H9 (cell line): ENCODE measurements around the gene HM13. TPM values are rescaled to one million over a fixed set of nuclear protein-coding genes. Genes with fewer than 3 reads are reported as not detected.

ENCODE experiments used
- DNase-seq: peaks from one replicate; pipeline ENCODE4 v3.0.0-alpha.2; 2017
- H2AFZ ChIP-seq: one replicate; pipeline ENCODE4 v1.6.1; 2013; ENCODE audit warnings: mild to moderate bottlenecking, low read length, control low read depth, moderate library complexity
- H2AK5ac ChIP-seq: 2 replicates; pipeline ENCODE4 v1.6.1; 2013; ENCODE audit warnings: low read length, control low read depth, mixed read lengths; ENCODE audit not compliant: insufficient read length
- H2BK120ac ChIP-seq: one replicate; pipeline ENCODE4 v1.6.1; 2013; ENCODE audit warnings: low read depth, mild to moderate bottlenecking, low read length, control low read depth, inconsistent platforms; ENCODE audit not compliant: poor library complexity, severe bottlenecking
- H2BK12ac ChIP-seq: 2 replicates; pipeline ENCODE4 v1.6.1; 2013; ENCODE audit warnings: low read length, control low read depth, mixed read lengths, low read depth; ENCODE audit not compliant: insufficient read length
- H2BK15ac ChIP-seq: 2 replicates; pipeline ENCODE4 v1.6.1; 2013; ENCODE audit warnings: low read depth, low read length, control low read depth
- H2BK20ac ChIP-seq: one replicate; pipeline ENCODE4 v1.6.1; 2013; ENCODE audit warnings: low read depth, mild to moderate bottlenecking, low read length, control low read depth, inconsistent platforms; ENCODE audit not compliant: poor library complexity, severe bottlenecking
- H2BK5ac ChIP-seq: 2 replicates; pipeline ENCODE4 v1.6.1; 2013; ENCODE audit warnings: low read length, control low read depth, mixed read lengths; ENCODE audit not compliant: insufficient read length
- H3K14ac ChIP-seq: 2 replicates; pipeline ENCODE4 v1.6.1; 2013; ENCODE audit warnings: low read length, control low read depth; ENCODE audit not compliant: insufficient read depth
- H3K18ac ChIP-seq: 2 replicates; pipeline ENCODE4 v1.6.1; 2013; ENCODE audit warnings: low read depth, mild to moderate bottlenecking, mixed read lengths, low read length, control low read depth; ENCODE audit not compliant: insufficient read length
- H3K23ac ChIP-seq: 2 replicates; pipeline ENCODE4 v1.6.1; 2013; ENCODE audit warnings: low read length, control low read depth, mixed read lengths, low read depth; ENCODE audit not compliant: insufficient read length
- H3K23me2 ChIP-seq: 2 replicates; pipeline ENCODE4 v1.6.1; 2013; ENCODE audit warnings: low read depth, mild to moderate bottlenecking, mixed read lengths, low read length, control low read depth; ENCODE audit not compliant: insufficient read length, poor library complexity, severe bottlenecking
- H3K27ac ChIP-seq: 2 replicates; pipeline ENCODE4 v1.5.1; 2013; ENCODE audit warnings: low read length, control low read depth, mixed read lengths, low read depth; ENCODE audit not compliant: insufficient read length
- H3K27me3 ChIP-seq: 2 replicates; pipeline ENCODE4 v1.6.1; 2013; ENCODE audit warnings: low read length, control low read depth, inconsistent platforms; ENCODE audit not compliant: insufficient read depth
- H3K4ac ChIP-seq: 2 replicates; pipeline ENCODE4 v1.6.1; 2013; ENCODE audit warnings: low read depth, mild to moderate bottlenecking, control low read depth, inconsistent platforms, low read length, moderate library complexity
- H3K4me1 ChIP-seq: 2 replicates; pipeline ENCODE4 v1.6.1; 2013; ENCODE audit warnings: low read length, control low read depth, inconsistent platforms; ENCODE audit not compliant: insufficient read depth
- H3K4me2 ChIP-seq: 2 replicates; pipeline ENCODE4 v1.6.1; 2013; ENCODE audit warnings: low read length, control low read depth, mixed read lengths; ENCODE audit not compliant: insufficient read length, insufficient read depth
- H3K56ac ChIP-seq: 2 replicates; pipeline ENCODE4 v1.6.1; 2013; ENCODE audit warnings: low read depth, mild to moderate bottlenecking, mixed read lengths, low read length, control low read depth; ENCODE audit not compliant: insufficient read length
- H3K79me1 ChIP-seq: 2 replicates; pipeline ENCODE4 v1.6.1; 2013; ENCODE audit warnings: low read depth, mild to moderate bottlenecking, moderate library complexity, low read length, control low read depth, inconsistent platforms; ENCODE audit not compliant: insufficient read depth, poor library complexity, severe bottlenecking
- H3K79me2 ChIP-seq: 2 replicates; pipeline ENCODE4 v1.6.1; 2013; ENCODE audit warnings: low read length, control low read depth, inconsistent platforms; ENCODE audit not compliant: insufficient read depth
- H3K9ac ChIP-seq: 2 replicates; pipeline ENCODE4 v1.6.1; 2013; ENCODE audit warnings: low read length, control low read depth, mixed read lengths; ENCODE audit not compliant: insufficient read length; ENCODE audit errors: extremely low read depth
- H3K9me3 ChIP-seq: one replicate; pipeline ENCODE4 v1.6.1; 2013; ENCODE audit warnings: low read depth, low read length, inconsistent platforms; ENCODE audit not compliant: control insufficient read depth
- H3T11ph ChIP-seq: one replicate; pipeline ENCODE4 v1.6.1; 2013; ENCODE audit warnings: mild to moderate bottlenecking, low read length, control low read depth, inconsistent platforms
- H4K20me1 ChIP-seq: one replicate; pipeline ENCODE4 v1.6.1; 2013; ENCODE audit not compliant: control insufficient read depth, insufficient read length, insufficient read depth
- H4K5ac ChIP-seq: 2 replicates; pipeline ENCODE4 v1.6.1; 2013; ENCODE audit warnings: low read depth, mild to moderate bottlenecking, mixed read lengths, low read length, control low read depth; ENCODE audit not compliant: insufficient read length
- H4K8ac ChIP-seq: replicated peaks from 2 replicates; pipeline ENCODE4 v1.6.1; 2013; ENCODE audit warnings: low read length, control low read depth, mixed read lengths, low read depth; ENCODE audit not compliant: insufficient read length
- H4K91ac ChIP-seq: 2 replicates; pipeline ENCODE4 v1.6.1; 2013; ENCODE audit warnings: low read depth, mild to moderate bottlenecking, moderate library complexity, mixed read lengths, low read length, control low read depth; ENCODE audit not compliant: insufficient read length
- H3K27ac Mint-ChIP-seq, 3 experiments: 2 replicates in 2 of 3; 3 replicates in 1 of 3; pipeline ENCODE4 v1.8.0; 2020 to 2021; ENCODE audit warnings: mixed read lengths in 3 of 3, mild to moderate bottlenecking in 1 of 3, moderate library complexity in 1 of 3
- H3K27me3 Mint-ChIP-seq: 2 replicates; pipeline ENCODE4 v1.8.0; 2021; ENCODE audit warnings: low read depth, mild to moderate bottlenecking, moderate library complexity, mixed read lengths
- H3K36me3 Mint-ChIP-seq, 3 experiments: 2 replicates in 2 of 3; 3 replicates in 1 of 3; pipeline ENCODE4 v1.8.0; 2020 to 2021; ENCODE audit warnings: low read depth in 3 of 3, mixed read lengths in 3 of 3; ENCODE audit not compliant: insufficient read depth in 1 of 3
- H3K4me1 Mint-ChIP-seq, 2 experiments: 2 replicates each; pipeline ENCODE4 v1.8.0; 2020; ENCODE audit warnings: mixed read lengths in 2 of 2
- H3K4me3 Mint-ChIP-seq, 2 experiments: 2 replicates in 1 of 2; 3 replicates in 1 of 2; pipeline ENCODE4 v1.8.0; 2020 to 2021; ENCODE audit warnings: mild to moderate bottlenecking in 2 of 2, mixed read lengths in 2 of 2, moderate library complexity in 1 of 2
- H3K9me3 Mint-ChIP-seq, 2 experiments: 2 replicates in 1 of 2; 3 replicates in 1 of 2; pipeline ENCODE4 v1.8.0; 2020; ENCODE audit warnings: mild to moderate bottlenecking in 2 of 2, mixed read lengths in 2 of 2, moderate library complexity in 1 of 2
- WGBS: extraction: QIAGEN DNeasy Blood & Tissue Kit; methylation state at CpG from one replicate; pipeline ENCODE4 v1.1.7; 2013; ENCODE audit warnings: missing lambda C conversion rate, low lambda C conversion rate, mixed read lengths; ENCODE audit not compliant: insufficient read length; ENCODE audit errors: extremely low coverage; 5-methylcytosine and 5-hydroxymethylcytosine counted together
- total RNA-seq: library from RNA; stranded (reverse); gene quantifications from 2 replicates; pipeline ENCODE4 v1.2.1, GENCODE V29; 2021
- TF ChIP-seq, protein P1 (sequence below): fragments of 200-600 bp; sonication (generic); conservative IDR thresholded peaks from 3 replicates; pipeline ENCODE4 v1.8.0; 2021; ENCODE audit warnings: antibody characterized with exemption, mild to moderate bottlenecking

The HM13 gene
- total RNA-seq, 1 experiment from 2014 or later = 169 TPM

DNA sequence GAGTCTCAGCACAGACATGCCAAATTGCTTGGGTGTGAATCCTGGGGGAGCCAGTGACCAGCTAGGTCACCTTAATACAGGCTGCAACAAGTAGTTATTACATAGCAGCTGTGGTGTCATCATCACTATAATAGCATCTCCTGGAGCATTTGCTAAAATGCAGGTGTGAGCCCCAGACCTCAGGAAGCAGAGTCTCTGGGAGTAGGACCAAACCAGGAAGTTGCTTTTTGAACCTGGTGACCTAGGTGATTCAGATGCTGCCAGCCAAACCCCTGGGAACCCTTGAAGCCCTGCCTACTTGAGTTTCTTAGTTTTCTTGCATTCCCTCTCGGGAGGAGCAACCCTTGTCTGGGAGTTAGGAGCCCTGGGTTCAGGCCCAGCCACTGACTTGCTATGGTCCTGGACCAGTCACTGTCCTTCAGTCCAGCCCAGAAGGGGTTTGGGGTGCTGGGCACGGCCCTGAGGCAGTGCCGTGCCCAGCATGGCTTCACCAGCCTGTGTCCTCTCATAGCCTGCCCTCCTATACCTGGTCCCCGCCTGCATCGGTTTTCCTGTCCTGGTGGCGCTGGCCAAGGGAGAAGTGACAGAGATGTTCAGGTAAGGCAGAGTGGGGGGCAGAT is 51.6 kb downstream of the HM13 start:
- no peak overlapping the region for H4K5ac ChIP-seq
- WGBS = no CpG with 5 or more reads among the region's 6 CpGs
- no peaks in the 10 kb centered on the region for H3K79me1 ChIP-seq
- Mint-ChIP-seq H3K4me1 (peaks cover 32 to 48% of the 10 kb centered on the region in 2 experiments), H3K36me3 (peaks cover 25 to 83% (median 29%) of the 10 kb centered on the region in 3 experiments), H3K27me3 (no peaks in the 10 kb centered on the region), H3K4me3 (no peak overlapping the region), H3K9me3 (no peaks in the 10 kb centered on the region), H3K27ac (0 out of 7 replicates have a peak overlapping the region, but pooled peaks of 1 of the 3 experiments have one; percentile 34)
- H2BK20ac ChIP-seq = no peak overlapping the region
- H2BK120ac ChIP-seq = no peak overlapping the region
- H3T11ph ChIP-seq = no peak overlapping the region
- no peak overlapping the region for H3K4me2 ChIP-seq
- H2AK5ac ChIP-seq = no peak overlapping the region
- no peak overlapping the region for H3K4ac ChIP-seq
- H2BK15ac ChIP-seq = no peak overlapping the region
- no peak overlapping the region for H4K8ac ChIP-seq
- no peaks in the 10 kb centered on the region for H4K20me1 ChIP-seq
- H3K9ac ChIP-seq = no peak overlapping the region
- no peak overlapping the region for H2BK5ac ChIP-seq
- no peak for DNase-seq
- H3K23me2 ChIP-seq = no peaks in the 10 kb centered on the region
- no peak overlapping the region for H2AFZ ChIP-seq
- H3K27me3 ChIP-seq = no peaks in the 10 kb centered on the region
- H3K18ac ChIP-seq = no peak overlapping the region
- H2BK12ac ChIP-seq = no peak overlapping the region
- H3K9me3 ChIP-seq = no peaks in the 10 kb centered on the region
- no peaks in the 10 kb centered on the region for H3K79me2 ChIP-seq
- no peaks in the 10 kb centered on the region; the same call in 1 of the 2 replicates for H3K4me1 ChIP-seq
- H3K27ac ChIP-seq = no peak overlapping the region
- H3K56ac ChIP-seq = no peak overlapping the region
- no peak overlapping the region for H3K14ac ChIP-seq
- H4K91ac ChIP-seq = no peak overlapping the region
- no peak overlapping the region for H3K23ac ChIP-seq
- TF ChIP-seq, protein P1, sequence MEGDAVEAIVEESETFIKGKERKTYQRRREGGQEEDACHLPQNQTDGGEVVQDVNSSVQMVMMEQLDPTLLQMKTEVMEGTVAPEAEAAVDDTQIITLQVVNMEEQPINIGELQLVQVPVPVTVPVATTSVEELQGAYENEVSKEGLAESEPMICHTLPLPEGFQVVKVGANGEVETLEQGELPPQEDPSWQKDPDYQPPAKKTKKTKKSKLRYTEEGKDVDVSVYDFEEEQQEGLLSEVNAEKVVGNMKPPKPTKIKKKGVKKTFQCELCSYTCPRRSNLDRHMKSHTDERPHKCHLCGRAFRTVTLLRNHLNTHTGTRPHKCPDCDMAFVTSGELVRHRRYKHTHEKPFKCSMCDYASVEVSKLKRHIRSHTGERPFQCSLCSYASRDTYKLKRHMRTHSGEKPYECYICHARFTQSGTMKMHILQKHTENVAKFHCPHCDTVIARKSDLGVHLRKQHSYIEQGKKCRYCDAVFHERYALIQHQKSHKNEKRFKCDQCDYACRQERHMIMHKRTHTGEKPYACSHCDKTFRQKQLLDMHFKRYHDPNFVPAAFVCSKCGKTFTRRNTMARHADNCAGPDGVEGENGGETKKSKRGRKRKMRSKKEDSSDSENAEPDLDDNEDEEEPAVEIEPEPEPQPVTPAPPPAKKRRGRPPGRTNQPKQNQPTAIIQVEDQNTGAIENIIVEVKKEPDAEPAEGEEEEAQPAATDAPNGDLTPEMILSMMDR = no peak
